Hepatocyte (in vitro differentiated cells): Measurements from ENCODE around the gene PLCXD3.

Experiments
- EZH2 ChIP-seq: fragments of 200-600 bp; sonication (generic); IDR thresholded peaks from 2 replicates; pipeline ENCODE4 v1.6.1; 2016; ENCODE audit warnings: antibody characterized with exemption, mild to moderate bottlenecking, borderline replicate concordance
- EZH2phosphoT487 ChIP-seq: fragments of 200-600 bp; sonication (generic); IDR thresholded peaks from one replicate; pipeline ENCODE4 v1.6.1; 2018; ENCODE audit warnings: antibody characterized with exemption, mild to moderate bottlenecking, low read depth, moderate library complexity; ENCODE audit not compliant: unreplicated experiment, severe bottlenecking
- TF ChIP-seq, protein P1 (sequence below): fragments of 200-600 bp; sonication (generic); IDR thresholded peaks from 2 replicates; pipeline ENCODE4 v1.5.1; 2016; ENCODE audit warnings: antibody characterized with exemption, mild to moderate bottlenecking; ENCODE audit not compliant: poor library complexity

DNA sequence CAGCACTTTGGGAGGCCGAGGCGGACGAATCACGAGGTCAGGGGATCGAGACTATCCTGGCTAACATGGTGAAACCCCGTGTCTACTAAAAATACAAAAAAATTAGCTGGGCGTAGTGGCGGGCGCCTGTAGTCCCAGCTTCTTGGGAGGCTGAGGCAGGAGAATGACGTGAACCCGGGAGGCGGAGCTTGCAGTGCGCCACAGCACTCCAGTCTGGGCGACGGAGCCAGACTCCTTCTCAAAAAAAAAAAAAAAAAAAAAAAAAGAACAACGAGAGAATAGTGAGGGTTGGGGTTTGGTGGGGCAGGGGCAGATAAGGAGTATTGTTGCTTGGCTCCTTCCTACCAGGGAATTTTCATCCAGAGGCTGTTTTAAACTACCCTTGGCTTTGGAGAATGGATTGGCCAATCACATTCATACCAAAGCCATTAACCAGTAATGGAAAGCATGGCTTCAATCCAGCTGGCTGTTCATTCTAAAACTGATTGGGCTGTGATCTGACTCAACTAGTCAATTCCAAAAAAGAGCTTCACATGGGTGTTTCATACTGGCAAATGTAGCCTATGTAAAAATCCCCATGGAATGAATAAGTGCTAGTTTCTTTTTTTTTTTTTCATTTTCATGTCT, 64.4 kb downstream of the PLCXD3 start:
- TF ChIP-seq EZH2 = no peak
- TF ChIP-seq, protein P1, sequence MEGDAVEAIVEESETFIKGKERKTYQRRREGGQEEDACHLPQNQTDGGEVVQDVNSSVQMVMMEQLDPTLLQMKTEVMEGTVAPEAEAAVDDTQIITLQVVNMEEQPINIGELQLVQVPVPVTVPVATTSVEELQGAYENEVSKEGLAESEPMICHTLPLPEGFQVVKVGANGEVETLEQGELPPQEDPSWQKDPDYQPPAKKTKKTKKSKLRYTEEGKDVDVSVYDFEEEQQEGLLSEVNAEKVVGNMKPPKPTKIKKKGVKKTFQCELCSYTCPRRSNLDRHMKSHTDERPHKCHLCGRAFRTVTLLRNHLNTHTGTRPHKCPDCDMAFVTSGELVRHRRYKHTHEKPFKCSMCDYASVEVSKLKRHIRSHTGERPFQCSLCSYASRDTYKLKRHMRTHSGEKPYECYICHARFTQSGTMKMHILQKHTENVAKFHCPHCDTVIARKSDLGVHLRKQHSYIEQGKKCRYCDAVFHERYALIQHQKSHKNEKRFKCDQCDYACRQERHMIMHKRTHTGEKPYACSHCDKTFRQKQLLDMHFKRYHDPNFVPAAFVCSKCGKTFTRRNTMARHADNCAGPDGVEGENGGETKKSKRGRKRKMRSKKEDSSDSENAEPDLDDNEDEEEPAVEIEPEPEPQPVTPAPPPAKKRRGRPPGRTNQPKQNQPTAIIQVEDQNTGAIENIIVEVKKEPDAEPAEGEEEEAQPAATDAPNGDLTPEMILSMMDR = no peak
- TF ChIP-seq EZH2phosphoT487 = no peak
